Activated CD8-positive, alpha-beta memory T cell treated with anti-CD3 and anti-CD28 coated beads for 36 hours (primary cell): Measurements from ENCODE around the gene CROCC2. TPM values are rescaled to one million over a fixed set of nuclear protein-coding genes. Genes with fewer than 3 reads are reported as not detected.

Source experiments
- CTCF ChIA-PET: fragments of 350-600 bp; sonication (Branson Sonifier 250); formaldehyde crosslinking; loops from one replicate; lab custom pipeline; 2021; ENCODE audit warnings: antibody characterized with exemption; lab: Charles Lee
- POLR2A ChIA-PET: fragments of 350-600 bp; sonication (Branson Sonifier 250); formaldehyde crosslinking; loops from one replicate; lab custom pipeline; 2021; ENCODE audit warnings: antibody characterized with exemption; lab: Charles Lee
- total RNA-seq, 2 experiments: library from RNA; stranded (reverse); gene quantifications; one replicate each; pipeline ENCODE4 v1.2.3, GENCODE V29; 2021

The CROCC2 gene
- total RNA-seq, 2 experiments from 2014 or later, result not detected

DNA sequence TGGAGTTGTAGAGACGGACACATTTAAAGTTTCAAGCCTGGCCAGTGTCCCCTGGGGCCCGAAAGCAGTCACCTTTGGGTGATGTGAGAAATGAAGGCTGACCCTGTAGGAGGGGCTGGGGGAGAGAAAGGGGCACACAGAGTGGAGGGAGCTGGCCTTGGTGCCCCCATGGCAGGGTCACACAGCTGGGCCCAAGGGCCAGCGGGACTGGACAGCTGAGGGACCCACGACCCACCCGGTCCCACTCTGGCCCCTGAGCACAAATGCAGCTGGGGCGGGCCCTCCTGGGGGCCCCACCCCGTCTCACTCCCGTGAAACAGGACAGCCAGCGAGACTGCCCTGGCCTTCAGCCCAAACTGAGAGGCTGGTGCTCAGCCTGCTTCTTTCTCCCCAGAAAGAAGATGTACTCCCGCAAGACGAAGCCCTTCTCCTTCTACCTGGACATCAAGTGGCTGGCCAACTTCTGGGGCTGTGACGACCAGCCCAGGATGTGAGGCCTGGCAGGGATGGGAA is 31.4 kb upstream of the CROCC2 start:
- ChIA-PET CTCF (no interaction called here), POLR2A (no interaction called here)

DNA sequence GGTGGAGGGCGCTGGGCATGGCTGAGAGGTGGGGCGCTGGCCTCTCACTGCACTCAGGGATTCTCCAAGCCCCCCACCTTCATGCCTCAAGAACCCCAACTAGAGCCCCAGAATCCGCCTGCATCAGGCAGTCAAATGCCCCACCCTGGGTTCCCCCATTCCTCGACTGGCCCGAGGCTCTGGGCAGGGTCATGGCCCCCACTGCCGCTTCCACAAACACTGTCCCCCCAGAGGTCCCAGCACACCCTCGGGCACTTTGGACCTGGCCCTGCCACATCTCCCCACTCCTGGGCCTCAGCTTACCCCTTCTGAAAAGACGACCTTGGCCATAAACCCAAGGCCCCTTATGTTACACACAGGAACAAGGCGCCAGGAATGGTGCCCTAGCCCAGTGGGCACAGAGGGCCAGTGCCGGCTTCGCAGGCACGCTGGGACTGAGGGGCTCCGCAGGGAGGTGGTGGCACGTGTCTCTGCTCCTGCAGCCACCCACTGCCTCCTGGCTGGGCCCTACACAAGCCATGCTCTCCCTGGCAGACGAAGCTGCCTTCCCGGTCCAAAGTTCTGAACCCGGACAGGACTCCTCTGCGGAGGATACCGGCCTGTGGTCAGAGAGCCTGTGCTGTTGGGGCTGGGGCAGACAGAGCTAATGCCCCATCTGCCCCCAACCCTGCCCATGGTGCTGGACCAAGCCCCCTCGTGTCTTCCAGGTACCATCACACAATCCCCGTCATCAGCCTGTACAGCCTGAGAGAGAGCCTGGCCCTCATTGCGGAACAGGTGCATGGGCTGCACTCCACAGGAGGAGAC is 30.7 kb upstream of the CROCC2 start:
- ChIA-PET CTCF (no interaction called here), POLR2A (no interaction called here)

DNA sequence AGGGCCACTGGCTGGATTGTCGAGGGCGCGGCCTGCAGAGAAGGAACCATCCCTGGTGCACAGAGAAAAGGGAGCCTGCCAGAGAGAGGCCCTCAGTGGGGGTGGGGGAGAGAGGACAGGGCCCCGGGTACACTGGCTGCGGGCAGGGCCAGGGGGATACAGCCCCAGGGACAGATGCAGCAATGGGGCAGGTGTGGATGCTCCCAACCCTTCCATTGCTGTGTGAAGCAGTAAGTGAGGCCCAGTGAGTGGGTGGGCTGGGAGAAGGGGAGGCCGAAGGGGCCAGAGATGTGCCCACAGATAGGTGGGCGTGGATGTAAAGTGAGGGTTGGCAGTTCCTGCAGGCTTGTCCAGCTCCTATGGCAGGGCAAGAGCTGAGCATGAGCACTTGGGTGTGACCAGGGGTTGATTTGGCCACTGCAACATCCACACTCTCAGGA is 30.1 kb upstream of the CROCC2 start:
- ChIA-PET CTCF (no interaction called here), POLR2A (no interaction called here)

DNA sequence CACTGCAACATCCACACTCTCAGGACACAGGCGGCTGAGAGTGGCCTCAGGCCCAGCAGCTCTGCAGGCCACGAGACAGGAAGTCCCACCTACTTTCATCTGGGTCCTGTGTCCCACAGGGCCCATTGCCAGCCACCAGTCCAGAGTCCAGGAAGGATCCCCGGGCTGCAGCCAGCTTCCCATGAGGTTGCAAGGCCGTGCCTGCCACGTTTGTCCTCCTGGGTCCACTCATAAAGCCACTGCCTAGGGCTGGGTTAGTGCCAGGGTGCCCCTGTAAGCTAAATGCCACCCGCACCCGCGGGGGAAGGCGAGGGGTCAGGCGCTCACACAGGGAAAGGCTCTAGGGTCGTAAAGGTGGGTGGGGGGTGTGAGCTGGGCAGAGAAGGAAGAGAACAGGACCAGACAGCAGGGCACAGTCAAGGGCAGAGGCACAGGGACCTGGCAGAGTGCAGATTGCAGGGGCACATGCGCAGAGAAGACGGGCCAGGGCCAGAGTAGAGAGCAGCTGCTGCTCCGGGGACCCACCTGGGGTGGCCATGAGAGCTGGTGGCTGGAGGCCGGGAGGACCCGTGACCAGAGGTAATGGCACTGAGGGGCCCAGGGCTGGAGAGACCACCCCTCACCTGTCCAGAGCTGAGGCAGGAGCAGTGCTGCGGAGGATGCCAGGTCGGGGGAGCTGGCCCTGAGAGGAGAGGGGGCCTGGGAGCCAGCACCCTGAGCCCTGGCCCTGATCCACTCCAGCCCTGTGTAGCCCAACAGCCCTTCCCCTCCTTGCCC is 29.5 kb upstream of the CROCC2 start:
- POLR2A ChIA-PET, result no interaction called here
- CTCF ChIA-PET, result no interaction called here

DNA sequence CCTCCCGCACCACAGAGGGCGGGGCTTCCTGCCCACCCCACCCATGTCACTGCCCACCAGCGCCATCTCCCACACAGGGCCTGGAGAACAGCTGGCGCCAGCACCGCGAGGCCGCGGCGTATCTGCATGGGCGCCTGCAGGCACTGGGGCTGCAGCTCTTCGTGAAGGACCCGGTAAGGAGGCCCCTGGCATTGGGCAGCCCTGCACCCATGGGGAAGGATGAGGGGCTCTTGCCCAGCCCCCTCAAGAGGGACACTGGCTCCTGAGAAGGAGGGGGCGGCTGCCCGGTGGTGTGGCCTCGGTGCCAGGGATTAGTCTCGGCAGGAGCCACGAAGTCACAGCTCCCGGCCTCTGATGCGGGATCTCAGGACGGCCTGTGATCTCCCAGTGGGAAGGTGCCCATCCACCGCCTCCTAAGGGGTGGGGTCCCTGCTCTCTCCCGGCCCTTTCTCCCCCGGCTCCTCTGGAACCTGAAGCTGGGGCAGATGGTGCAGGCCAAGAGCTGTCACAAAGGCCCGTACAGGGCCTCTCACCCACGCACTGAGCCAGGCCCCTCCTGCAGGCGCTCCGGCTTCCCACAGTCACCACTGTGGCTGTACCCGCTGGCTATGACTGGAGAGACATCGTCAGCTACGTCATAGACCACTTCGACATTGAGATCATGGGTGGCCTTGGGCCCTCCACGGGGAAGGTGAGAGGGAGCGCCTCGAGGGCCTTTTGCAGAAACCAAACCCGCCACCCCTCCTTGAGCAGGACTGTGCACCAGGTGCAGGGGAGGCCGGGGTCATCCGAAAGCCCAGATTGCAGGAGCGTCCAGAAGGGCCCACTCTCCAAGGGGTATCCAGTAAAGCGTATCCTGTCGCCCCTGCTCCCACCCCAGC is 28.4 kb upstream of the CROCC2 start:
- CTCF ChIA-PET, result no interaction called here
- POLR2A ChIA-PET, result no interaction called here

DNA sequence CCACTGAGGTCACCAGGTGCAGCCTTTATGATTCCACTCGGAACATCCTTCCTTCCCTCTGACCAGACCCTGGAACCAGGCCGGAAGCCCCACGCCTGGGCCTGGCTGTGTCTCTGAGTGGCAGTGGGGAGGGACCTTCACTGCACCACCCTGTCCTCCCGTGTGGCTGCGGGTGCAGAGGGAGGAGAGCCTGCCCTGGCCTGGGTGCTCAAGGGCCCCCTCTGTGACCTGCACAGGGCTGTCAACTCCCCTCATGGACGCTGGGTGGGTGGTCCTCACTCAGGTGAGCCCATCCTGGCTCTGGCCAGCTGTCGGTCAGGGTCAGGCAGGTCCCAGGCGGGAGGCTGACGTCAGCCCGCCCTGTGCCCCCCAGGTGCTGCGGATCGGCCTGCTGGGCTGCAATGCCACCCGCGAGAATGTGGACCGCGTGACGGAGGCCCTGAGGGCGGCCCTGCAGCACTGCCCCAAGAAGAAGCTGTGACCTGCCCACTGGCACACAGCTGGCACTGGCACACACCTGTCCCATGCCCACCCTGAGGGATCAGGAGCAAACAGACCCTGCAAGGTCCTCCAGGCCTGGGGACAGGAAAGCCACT is 27.7 kb upstream of the CROCC2 start:
- POLR2A ChIA-PET, result no interaction called here
- CTCF ChIA-PET, result no interaction called here

DNA sequence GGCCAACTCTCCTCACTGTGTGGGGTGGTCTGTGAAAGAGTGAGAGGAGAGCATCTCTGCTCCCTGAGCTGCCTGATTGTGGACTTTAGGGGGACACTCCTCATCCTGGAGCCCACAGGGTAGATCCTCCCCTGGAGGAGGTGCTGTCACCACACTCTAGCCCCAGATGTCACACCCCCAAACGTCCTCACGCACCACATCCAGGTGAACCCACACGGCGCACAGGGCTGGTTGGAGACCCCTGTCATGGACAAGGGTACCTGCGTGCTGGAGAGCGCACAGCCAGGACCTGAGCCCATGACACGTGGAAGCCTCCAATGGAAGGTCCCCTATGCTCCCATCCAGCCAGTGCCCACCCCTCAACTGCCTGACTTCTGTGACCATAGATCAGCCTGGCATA is 27.0 kb upstream of the CROCC2 start:
- ChIA-PET CTCF (no interaction called here), POLR2A (no interaction called here)

DNA sequence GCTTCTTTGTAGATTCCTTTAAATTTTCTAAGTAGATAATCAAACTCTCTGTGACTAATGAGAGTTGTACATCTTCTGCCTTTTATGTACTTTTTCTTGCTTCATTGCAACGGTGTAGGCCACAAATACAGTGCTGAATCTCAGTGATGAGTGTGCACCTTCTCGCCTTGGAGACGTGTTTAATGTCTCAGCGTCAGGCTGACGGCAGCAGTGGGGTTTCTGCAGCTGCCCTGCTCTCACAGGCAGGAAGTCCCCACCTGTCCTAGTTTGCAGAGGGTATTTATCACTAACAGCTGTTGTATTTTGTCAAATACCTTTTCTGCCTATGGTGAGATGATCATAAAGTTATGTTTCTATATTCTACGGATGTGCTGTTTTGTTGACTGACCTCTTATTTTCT is 24.2 kb upstream of the CROCC2 start:
- ChIA-PET CTCF (no interaction called here), POLR2A (no interaction called here)

DNA sequence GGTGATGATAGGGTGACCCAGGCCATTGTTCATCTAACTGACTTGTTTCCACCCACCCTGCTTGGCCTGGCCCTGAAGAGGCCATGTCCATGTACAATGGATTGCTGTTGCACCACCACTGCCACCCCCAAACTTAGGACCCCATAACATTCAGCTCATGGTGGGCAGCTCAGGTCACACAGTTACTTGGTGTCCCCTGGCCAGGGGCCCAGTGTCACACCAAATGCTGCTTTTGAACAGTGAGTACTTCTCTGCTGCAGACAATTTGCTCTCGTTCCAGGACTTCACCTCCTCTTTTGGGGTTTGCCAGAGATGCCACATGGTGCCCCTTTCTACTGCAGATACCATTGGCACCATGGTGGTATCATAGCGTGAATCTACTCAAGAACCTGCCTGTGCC is 21.9 kb upstream of the CROCC2 start:
- CTCF ChIA-PET, result no interaction called here
- POLR2A ChIA-PET, result no interaction called here

DNA sequence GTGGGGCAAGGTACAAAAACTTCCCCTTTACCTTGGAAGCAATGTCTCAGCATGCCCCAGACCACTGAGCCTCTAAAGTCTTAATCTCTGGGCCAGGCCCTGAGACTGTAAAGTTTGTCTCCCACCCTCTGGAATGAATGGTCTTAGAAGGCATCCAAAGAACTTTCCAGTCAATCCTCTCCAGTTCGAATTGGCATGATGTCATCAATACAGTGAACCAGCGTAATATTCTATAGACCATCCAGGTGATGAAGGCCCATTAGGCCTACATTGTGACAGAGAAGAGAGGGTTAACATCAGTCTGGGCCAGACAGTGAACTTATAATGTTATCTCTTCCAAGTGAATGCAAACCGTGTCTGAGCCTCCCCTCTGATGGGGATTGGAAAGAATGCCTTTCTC is 21.4 kb upstream of the CROCC2 start:
- ChIA-PET POLR2A (no interaction called here), CTCF (no interaction called here)

DNA sequence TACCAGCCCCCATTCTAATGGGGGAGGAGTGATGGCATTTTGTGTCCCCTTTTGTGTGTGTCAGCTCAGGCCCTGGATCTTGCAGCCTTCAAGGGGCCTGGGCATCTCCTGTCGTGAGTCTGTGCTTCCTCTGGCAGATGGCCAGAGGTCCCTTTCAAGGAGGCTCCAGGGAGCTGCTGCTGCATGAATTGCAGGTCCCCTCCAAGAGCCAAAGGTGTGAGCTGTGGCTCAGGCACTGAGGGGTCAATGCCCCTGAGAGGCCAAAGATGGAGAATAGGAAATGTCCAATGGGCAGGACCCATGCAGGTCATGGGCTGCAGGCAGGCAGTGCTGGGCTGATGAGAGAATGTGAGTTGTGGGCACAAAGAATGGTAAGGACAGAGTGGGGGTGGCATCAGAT is 20.6 kb upstream of the CROCC2 start:
- ChIA-PET POLR2A (no interaction called here), CTCF (no interaction called here)

DNA sequence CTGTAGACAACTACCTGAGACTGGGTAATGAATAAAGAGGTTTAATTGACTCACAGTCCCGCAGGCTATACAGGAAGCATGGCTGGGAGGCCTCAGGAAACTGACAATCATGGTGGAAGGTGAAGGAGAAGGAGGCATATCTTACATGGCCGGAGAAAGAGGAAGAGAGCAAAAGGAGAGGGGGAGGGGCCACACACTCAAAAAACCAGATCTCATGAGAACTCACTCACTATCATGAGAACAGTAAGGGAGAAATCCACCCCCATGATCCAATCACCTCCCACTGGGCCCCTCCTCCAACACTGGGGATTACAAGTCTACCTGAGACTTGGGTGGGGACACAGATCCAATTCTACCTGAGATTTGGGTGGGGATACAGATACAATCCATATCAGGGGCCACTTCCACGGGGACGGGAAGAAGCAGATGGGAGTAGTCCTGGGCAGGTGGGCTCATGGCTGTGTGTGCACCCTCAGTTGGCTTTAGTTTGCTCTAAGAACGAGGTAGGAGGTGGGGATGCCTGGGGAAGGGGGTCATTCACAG is 20.0 kb upstream of the CROCC2 start:
- ChIA-PET POLR2A (no interaction called here), CTCF (no interaction called here)

DNA sequence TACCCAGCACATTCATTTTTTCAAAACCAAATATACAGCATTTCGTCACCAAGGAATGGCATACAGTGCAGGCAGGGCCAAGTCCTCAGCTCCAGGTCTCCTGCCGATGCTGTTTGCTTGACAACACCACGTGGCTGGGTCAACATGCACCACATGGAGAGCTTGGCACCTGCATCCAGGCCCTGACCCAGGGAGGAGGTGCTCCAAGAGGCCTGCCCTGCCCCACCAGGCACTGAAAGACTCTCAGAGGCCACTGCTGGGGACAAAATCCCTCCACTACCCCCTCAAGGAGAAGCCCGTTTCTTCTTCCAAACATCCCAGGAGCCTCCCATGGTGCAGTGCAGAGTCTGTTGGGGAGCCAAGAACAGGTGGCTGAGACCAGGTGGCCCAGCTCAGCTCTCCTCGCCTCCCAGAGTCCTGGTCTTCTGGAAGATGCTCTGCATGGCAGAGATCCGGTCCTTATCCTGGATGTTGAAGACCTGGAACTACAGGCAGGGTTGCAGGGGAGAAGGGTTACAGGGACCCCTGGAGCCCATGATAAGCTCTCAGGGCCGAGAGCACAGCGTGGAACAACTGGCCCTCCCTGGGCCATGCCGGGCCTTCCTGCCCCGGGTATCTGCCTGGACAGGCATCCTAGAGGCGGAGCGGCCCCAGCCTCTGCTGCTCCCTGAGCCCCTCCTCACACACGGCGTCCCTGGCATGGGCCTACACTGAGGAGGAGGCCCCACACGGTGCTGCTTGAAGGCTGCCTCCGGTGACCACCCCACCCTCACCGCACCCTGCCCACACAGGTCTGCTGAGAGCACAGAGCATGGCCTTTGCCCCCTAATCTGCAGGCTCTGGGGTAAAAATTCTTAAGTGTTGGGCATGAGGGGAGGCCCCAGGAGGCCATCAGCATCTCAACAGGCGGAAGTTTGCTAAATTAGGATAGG is 19.2 kb upstream of the CROCC2 start:
- ChIA-PET CTCF (no interaction called here), POLR2A (no interaction called here)

DNA sequence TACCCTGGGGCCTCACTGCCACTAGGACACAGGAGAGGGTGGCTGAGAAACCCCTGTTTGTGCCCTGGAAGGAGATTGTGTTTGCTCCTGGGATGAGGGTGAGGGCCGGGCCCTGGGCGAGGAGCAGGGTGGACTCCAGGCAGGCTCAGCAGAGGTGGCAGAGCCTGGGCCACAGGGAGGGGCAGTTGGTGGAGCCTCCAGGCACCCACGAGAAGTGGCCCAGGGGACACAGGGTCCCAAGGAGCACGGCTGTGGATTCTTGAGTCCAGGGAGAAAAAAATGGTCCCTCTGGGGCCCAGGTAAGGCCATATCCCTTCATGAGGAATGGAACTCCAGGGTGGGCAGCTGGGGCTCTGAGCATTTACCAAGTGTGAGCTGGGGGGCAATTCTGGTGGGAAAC is 18.5 kb upstream of the CROCC2 start:
- ChIA-PET CTCF (no interaction called here), POLR2A (no interaction called here)

DNA sequence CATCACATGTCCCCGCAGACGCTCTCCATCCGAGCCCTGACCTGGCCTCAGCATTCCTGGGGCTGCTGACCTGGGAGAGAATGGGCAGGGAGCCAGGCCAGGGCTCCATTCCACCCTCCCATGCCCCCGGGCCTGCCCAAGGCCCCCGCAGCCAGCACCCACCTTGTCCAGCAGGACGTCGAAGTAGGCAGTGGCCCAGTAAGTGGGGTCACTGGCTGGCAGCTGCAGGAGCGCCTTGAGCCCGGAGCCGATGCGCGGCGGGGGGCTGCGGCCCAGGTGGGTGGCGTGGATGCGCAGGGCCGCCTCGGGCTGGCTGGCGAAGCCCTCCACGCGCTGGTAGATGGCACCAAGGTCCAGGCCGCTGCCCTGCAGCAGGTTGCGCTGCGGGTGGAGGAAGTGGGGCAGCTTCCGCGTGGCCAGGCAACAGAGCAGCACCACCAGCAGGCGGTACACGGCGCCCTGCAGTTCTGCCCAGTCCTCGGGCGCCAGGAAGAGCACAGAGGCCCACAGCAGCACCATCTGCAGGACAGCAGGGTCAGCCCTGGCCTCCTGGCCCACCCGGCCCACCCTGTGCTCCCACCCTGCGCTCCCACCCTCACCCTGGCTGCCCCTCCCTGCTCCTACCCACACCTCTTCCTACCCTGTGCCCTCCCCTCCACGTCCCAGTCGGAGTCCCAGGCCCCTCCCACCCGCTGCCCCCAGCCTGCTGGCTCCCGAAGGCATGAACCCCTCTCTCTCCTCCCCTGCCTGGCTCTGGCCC is 17.8 kb upstream of the CROCC2 start:
- POLR2A ChIA-PET, result no interaction called here
- CTCF ChIA-PET, result no interaction called here

DNA sequence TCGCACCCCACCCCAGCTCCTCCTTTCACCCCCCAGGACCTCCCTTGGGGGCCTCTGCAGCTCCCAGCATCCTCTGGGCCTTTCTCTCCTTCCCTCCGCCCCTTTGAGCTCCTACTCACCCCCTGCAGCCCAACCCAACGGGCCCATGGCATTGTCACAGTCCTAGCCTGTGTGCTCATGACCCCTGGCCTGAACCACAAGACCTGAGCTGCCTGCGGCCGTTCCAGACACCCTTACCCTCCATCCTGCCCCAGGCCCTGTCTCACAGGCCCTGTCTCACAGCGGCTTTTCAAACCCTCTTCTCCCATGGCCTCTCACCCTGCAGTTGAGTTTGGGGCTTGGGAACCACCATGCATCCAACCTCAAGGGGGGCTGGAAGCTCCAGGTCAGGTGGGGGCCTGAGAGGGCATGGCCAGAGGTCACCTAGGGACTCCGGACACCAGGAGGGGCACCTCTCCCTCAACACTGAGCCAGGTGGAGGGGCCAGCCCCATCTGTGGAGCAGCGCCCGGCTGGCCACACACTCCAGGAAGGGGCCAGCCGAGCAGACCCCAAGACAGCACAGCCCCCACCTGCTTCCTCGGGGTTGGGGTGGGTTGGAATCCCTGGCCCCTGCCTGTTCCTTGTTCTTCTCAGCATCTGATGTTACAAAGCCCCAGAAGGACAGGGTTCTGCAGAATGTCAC is 17.1 kb upstream of the CROCC2 start:
- CTCF ChIA-PET, result no interaction called here

More for the DNA sequence above, 17.1 kb upstream of the CROCC2 start:
- POLR2A ChIA-PET, result no interaction called here
